Measurements from ENCODE around the gene TNFAIP3. TPM values are rescaled to one million over a fixed set of nuclear protein-coding genes. Genes with fewer than 3 reads are reported as not detected.
"Not testable (repeated sequence)": the region's sequence is repeated elsewhere in the genome, so short reads cannot be mapped to it uniquely, and the experiment has no call there.

The TNFAIP3 gene
- polyA plus RNA-seq, 1 donor = 21.9 TPM

- Histone ChIP-seq H3K36me3 (ENCODE audit: control insufficient read depth, insufficient read depth, low read length) (no peaks in the 10 kb centered on the region), H3K9me3 (ENCODE audit: control insufficient read depth, low read depth, low read length) (no peaks in the 10 kb centered on the region), H3K27me3 (ENCODE audit: control insufficient read depth, insufficient read depth, low read length) (no peaks in the 10 kb centered on the region), H3K4me3 (ENCODE audit: low read length) (no peak overlapping the region), H3K4me1 (ENCODE audit: control insufficient read depth, insufficient read depth, low read length) (no peaks in the 10 kb centered on the region), H3K27ac (ENCODE audit: low read length) (no peak overlapping the region)
- no CpG with 5 or more reads among the region's 5 CpGs for WGBS (ENCODE audit: insufficient coverage, low lambda C conversion rate)
- no peak for DNase-seq
These were observed 39.6 kb upstream of the TNFAIP3 start for GRCh38 chr6:137827411-137827940.

- DNase-seq = no peak
- WGBS (ENCODE audit: insufficient coverage, low lambda C conversion rate) = 100% methylated on average over 1 of the region's 4 CpGs
- H3K4me1 ChIP-seq (ENCODE audit: control insufficient read depth, insufficient read depth, low read length) = no peaks in the 10 kb centered on the region
- no peaks in the 10 kb centered on the region for H3K9me3 ChIP-seq (ENCODE audit: control insufficient read depth, low read depth, low read length)
- no peak overlapping the region for H3K27ac ChIP-seq (ENCODE audit: low read length)
- H3K36me3 ChIP-seq (ENCODE audit: control insufficient read depth, insufficient read depth, low read length) = no peaks in the 10 kb centered on the region
- H3K4me3 ChIP-seq (ENCODE audit: low read length) = no peak overlapping the region
- H3K27me3 ChIP-seq (ENCODE audit: control insufficient read depth, insufficient read depth, low read length) = no peaks in the 10 kb centered on the region
These were observed 38.9 kb upstream of the TNFAIP3 start for GRCh38 chr6:137827977-137828810.

- no peaks in the 10 kb centered on the region for H3K36me3 ChIP-seq (ENCODE audit: control insufficient read depth, insufficient read depth, low read length)
- H3K4me3 ChIP-seq (ENCODE audit: low read length) = no peak overlapping the region
- no peaks in the 10 kb centered on the region for H3K4me1 ChIP-seq (ENCODE audit: control insufficient read depth, insufficient read depth, low read length)
- H3K27me3 ChIP-seq (ENCODE audit: control insufficient read depth, insufficient read depth, low read length) = no peaks in the 10 kb centered on the region
- H3K27ac ChIP-seq (ENCODE audit: low read length) = no peak overlapping the region
- no CpG with 5 or more reads among the region's 4 CpGs for WGBS (ENCODE audit: insufficient coverage, low lambda C conversion rate)
- peak in 1 of 2 donors; percentile 52 for DNase-seq
- H3K9me3 ChIP-seq (ENCODE audit: control insufficient read depth, low read depth, low read length) = no peaks in the 10 kb centered on the region
These were observed 37.4 kb upstream of the TNFAIP3 start for GRCh38 chr6:137829641-137830083.

DNA sequence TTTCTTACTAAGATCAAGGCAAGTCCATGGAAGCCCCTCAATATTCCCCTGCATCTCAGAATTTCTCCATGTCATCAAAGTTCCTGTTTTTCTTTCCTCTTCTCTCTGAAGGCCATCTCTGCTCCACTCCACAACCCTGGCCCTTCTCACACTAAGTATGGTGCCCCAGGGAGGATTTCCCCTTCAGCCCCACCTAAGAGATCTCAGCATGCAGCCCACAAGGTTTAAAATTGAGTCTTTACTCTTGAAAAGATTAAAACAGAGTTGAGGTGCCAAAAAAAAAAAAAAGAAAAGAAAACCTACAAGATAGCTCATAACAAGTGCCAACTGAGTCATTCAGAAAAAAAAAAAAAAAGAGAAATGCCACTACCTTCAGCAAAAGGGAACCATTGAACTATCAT is 36.5 kb upstream of the TNFAIP3 start:
- H3K27me3 ChIP-seq (ENCODE audit: control insufficient read depth, insufficient read depth, low read length) = no peaks in the 10 kb centered on the region
- no peaks in the 10 kb centered on the region for H3K9me3 ChIP-seq (ENCODE audit: control insufficient read depth, low read depth, low read length)
- no peaks in the 10 kb centered on the region for H3K4me1 ChIP-seq (ENCODE audit: control insufficient read depth, insufficient read depth, low read length)

GRCh38 chr6:137832110-137832509 is 34.9 kb upstream of the TNFAIP3 start:
- Histone ChIP-seq H3K9me3 (ENCODE audit: control insufficient read depth, low read depth, low read length) (no peaks in the 10 kb centered on the region), H3K36me3 (ENCODE audit: control insufficient read depth, insufficient read depth, low read length) (no peaks in the 10 kb centered on the region), H3K27ac (ENCODE audit: low read length) (no peak overlapping the region), H3K27me3 (ENCODE audit: control insufficient read depth, insufficient read depth, low read length) (no peaks in the 10 kb centered on the region), H3K4me1 (ENCODE audit: control insufficient read depth, insufficient read depth, low read length) (no peaks in the 10 kb centered on the region), H3K4me3 (ENCODE audit: low read length) (no peak overlapping the region)
- DNase-seq = no peak
- 100% methylated on average over 1 of the region's 3 CpGs for WGBS (ENCODE audit: insufficient coverage, low lambda C conversion rate)

More for the DNA sequence above, 36.5 kb upstream of the TNFAIP3 start:
- Histone ChIP-seq H3K4me3 (ENCODE audit: low read length) (no peak overlapping the region), H3K36me3 (ENCODE audit: control insufficient read depth, insufficient read depth, low read length) (no peaks in the 10 kb centered on the region), H3K27ac (ENCODE audit: low read length) (no peak overlapping the region)
- no peak for DNase-seq

GRCh38 chr6:137834508-137834907 is 32.6 kb upstream of the TNFAIP3 start:
- no peaks in the 10 kb centered on the region for H3K9me3 ChIP-seq (ENCODE audit: control insufficient read depth, low read depth, low read length)
- no peak for DNase-seq
- no peaks in the 10 kb centered on the region for H3K27me3 ChIP-seq (ENCODE audit: control insufficient read depth, insufficient read depth, low read length)
- no peak overlapping the region for H3K4me3 ChIP-seq (ENCODE audit: low read length)
- no peaks in the 10 kb centered on the region for H3K36me3 ChIP-seq (ENCODE audit: control insufficient read depth, insufficient read depth, low read length)
- no peak overlapping the region for H3K27ac ChIP-seq (ENCODE audit: low read length)
- WGBS (ENCODE audit: insufficient coverage, low lambda C conversion rate) = no CpG with 5 or more reads among the region's 3 CpGs
- no peaks in the 10 kb centered on the region for H3K4me1 ChIP-seq (ENCODE audit: control insufficient read depth, insufficient read depth, low read length)

DNA sequence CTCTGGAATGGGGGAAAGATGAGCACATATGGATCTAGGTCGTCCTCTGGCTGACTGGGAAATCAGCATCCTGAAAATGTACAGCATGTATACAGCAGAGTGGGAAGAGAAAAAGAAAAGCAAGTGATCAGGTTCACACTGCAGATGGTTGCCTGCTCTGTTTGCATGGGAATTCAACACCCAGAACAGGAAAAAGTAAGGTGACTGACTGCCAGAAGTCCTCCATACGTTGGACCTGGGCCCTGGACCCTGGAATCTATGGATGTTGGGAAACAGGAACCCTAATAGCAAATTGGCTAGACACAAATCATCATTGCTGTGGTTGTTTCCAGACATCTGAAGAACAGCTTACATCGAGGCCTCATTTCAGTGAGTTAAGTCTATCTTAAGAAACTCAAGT is 30.3 kb upstream of the TNFAIP3 start:
- Histone ChIP-seq H3K27me3 (ENCODE audit: control insufficient read depth, insufficient read depth, low read length) (no peaks in the 10 kb centered on the region), H3K27ac (ENCODE audit: low read length) (no peak overlapping the region), H3K4me3 (ENCODE audit: low read length) (no peak overlapping the region), H3K4me1 (ENCODE audit: control insufficient read depth, insufficient read depth, low read length) (no peaks in the 10 kb centered on the region), H3K9me3 (ENCODE audit: control insufficient read depth, low read depth, low read length) (no peaks in the 10 kb centered on the region), H3K36me3 (ENCODE audit: control insufficient read depth, insufficient read depth, low read length) (no peaks in the 10 kb centered on the region)
- 100% methylated on average over 1 of the region's 3 CpGs for WGBS (ENCODE audit: insufficient coverage, low lambda C conversion rate)
- no peak for DNase-seq

DNA sequence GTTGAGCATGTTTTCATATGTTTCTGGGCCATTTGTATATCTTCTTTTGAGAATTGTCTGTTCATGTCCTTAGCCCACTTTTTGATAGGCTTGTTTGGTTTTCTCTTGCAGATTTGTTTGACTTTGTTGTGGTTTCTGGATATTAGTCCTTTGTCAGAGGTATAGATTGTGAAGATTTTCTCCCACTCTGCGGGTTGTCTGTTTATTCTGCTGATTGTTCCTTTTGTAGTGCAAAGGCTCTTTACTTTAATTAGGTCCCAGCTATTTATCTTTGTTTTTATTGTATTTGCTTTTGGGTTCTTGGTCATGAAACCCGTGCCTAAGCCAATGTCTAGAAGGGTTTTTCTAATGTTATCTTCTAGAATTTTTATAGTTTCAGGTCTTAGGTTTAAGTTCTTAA is 29.0 kb upstream of the TNFAIP3 start:
- H3K4me1 ChIP-seq (ENCODE audit: control insufficient read depth, insufficient read depth, low read length); DNase-seq; H3K27ac ChIP-seq (ENCODE audit: low read length); H3K36me3 ChIP-seq (ENCODE audit: control insufficient read depth, insufficient read depth, low read length); H3K9me3 ChIP-seq (ENCODE audit: control insufficient read depth, low read depth, low read length); H3K4me3 ChIP-seq (ENCODE audit: low read length); H3K27me3 ChIP-seq (ENCODE audit: control insufficient read depth, insufficient read depth, low read length): not testable (repeated sequence)
- WGBS (ENCODE audit: insufficient coverage, low lambda C conversion rate) = 29% methylated on average over 1 of the region's 2 CpGs

GRCh38 chr6:137838597-137838996 is 28.5 kb upstream of the TNFAIP3 start:
- not testable (repeated sequence) for H3K9me3 ChIP-seq (ENCODE audit: control insufficient read depth, low read depth, low read length); H3K4me3 ChIP-seq (ENCODE audit: low read length); H3K27ac ChIP-seq (ENCODE audit: low read length); H3K27me3 ChIP-seq (ENCODE audit: control insufficient read depth, insufficient read depth, low read length); H3K4me1 ChIP-seq (ENCODE audit: control insufficient read depth, insufficient read depth, low read length); DNase-seq; H3K36me3 ChIP-seq (ENCODE audit: control insufficient read depth, insufficient read depth, low read length)
- 89% methylated on average over 3 of the region's 5 CpGs for WGBS (ENCODE audit: insufficient coverage, low lambda C conversion rate)

DNA sequence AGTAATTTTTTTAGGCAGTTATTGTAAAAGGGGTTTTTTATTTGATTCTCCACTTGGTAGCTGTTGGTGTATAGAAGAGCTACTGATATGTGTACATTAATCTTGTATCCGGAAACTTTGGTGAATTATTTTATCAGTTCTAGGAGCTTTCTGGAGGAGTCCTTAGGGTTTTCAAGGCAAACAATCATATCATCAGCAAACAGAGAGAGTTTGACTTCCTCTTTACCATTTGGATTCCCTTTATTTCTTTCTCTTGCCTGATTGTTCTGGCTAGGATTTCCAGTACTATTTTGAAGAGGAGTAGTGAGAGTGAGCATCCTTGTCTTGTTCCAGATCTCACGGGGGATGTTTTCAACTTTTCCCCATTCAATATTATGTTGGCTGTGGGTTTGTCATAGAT is 28.0 kb upstream of the TNFAIP3 start:
- no peak for DNase-seq
- no CpG with 5 or more reads among the region's 2 CpGs for WGBS (ENCODE audit: insufficient coverage, low lambda C conversion rate)
- Histone ChIP-seq H3K27me3 (ENCODE audit: control insufficient read depth, insufficient read depth, low read length) (no peaks in the 10 kb centered on the region), H3K4me1 (ENCODE audit: control insufficient read depth, insufficient read depth, low read length) (no peaks in the 10 kb centered on the region), H3K4me3 (ENCODE audit: low read length) (no peak overlapping the region), H3K27ac (ENCODE audit: low read length) (no peak overlapping the region), H3K9me3 (ENCODE audit: control insufficient read depth, low read depth, low read length) (no peaks in the 10 kb centered on the region), H3K36me3 (ENCODE audit: control insufficient read depth, insufficient read depth, low read length) (no peaks in the 10 kb centered on the region)

DNA sequence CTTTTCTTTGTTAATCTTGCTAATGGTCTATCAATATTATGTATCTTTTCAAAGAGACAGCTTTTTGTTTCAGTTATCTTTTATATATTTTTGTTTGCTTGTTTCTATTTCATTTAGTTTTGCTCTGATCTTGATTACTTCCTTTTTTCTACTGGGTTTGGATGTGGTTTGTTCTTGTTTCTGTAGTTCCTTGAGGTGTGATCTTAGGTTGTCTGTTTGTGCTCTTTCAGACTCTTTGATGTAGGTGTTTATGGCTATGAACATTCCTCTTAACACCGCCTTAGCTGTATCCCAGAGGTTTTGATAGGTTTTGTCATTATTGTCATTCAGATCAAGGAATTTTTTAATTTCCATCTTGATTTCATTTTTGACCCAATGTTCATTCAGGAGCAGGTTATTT is 26.8 kb upstream of the TNFAIP3 start:
- H3K36me3 ChIP-seq (ENCODE audit: control insufficient read depth, insufficient read depth, low read length) = no peaks in the 10 kb centered on the region
- H3K4me1 ChIP-seq (ENCODE audit: control insufficient read depth, insufficient read depth, low read length) = no peaks in the 10 kb centered on the region
- no peaks in the 10 kb centered on the region for H3K27me3 ChIP-seq (ENCODE audit: control insufficient read depth, insufficient read depth, low read length)
- no peak for DNase-seq
- no peaks in the 10 kb centered on the region for H3K9me3 ChIP-seq (ENCODE audit: control insufficient read depth, low read depth, low read length)
- no peak overlapping the region for H3K4me3 ChIP-seq (ENCODE audit: low read length)
- no peak overlapping the region for H3K27ac ChIP-seq (ENCODE audit: low read length)
- WGBS (ENCODE audit: insufficient coverage, low lambda C conversion rate) = 100% methylated on average over 1 of the region's 1 CpG

Measured in large intestine (tissue), 3 donors.